GM21390 (cell line): Measurements from ENCODE around the gene GNA12.
"Not testable (repeated sequence)": the region's sequence is repeated elsewhere in the genome, so short reads cannot be mapped to it uniquely, and the experiment has no call there.

Experiments
- ATAC-seq: cut with Tn5 transposase; IDR thresholded peaks from one replicate; pipeline ENCODE4 v1.9.1; 2021; ENCODE audit not compliant: unreplicated experiment

GNA12 gene

GRCh38 chr7:2732388-2732787 is 111.7 kb downstream of the GNA12 start:
- ATAC-seq = no peak

GRCh38 chr7:2730846-2731770 is 113.0 kb downstream of the GNA12 start:
- ATAC-seq = no peak

GRCh38 chr7:2729893-2730716 is 114.0 kb downstream of the GNA12 start:
- ATAC-seq = no peak

- no peak for ATAC-seq
Observed at GRCh38 chr7:2729031-2729892, 114.8 kb downstream of the GNA12 start.

GRCh38 chr7:2728316-2729030 is 115.6 kb downstream of the GNA12 start:
- ATAC-seq = no peak

GRCh38 chr7:2727206-2727605 is 116.9 kb downstream of the GNA12 start:
- not testable (repeated sequence) for ATAC-seq

GRCh38 chr7:2726316-2727018 is 117.6 kb downstream of the GNA12 start:
- no peak for ATAC-seq

GRCh38 chr7:2725178-2726105 is 118.7 kb downstream of the GNA12 start:
- ATAC-seq = no peak

- no peak for ATAC-seq
Observed at GRCh38 chr7:2724453-2725177, 119.5 kb downstream of the GNA12 start.

- not testable (repeated sequence) for ATAC-seq
Observed at GRCh38 chr7:2724036-2724435, 120.1 kb downstream of the GNA12 start.

- ATAC-seq = no peak
Observed at GRCh38 chr7:2723138-2723850, 120.8 kb downstream of the GNA12 start.

GRCh38 chr7:2722591-2722990 is 121.5 kb downstream of the GNA12 start:
- no peak for ATAC-seq

- no peak for ATAC-seq
Observed at GRCh38 chr7:2721842-2722241, 122.3 kb downstream of the GNA12 start.

GRCh38 chr7:2720024-2720423 is 124.1 kb downstream of the GNA12 start:
- ATAC-seq = no peak

GRCh38 chr7:2719007-2719406 is 125.1 kb downstream of the GNA12 start:
- ATAC-seq = no peak

- no peak for ATAC-seq
Observed at GRCh38 chr7:2718296-2718965, 125.7 kb downstream of the GNA12 start.
